ENCODE data around the gene IQCH.

- TF ChIP-seq POLR2A (IDR thresholded peaks at IDR 0.05): no peak
- no peak for TF ChIP-seq CTCF (IDR thresholded peaks at IDR 0.05)
- TF ChIP-seq POLR2AphosphoS5 (IDR thresholded peaks at IDR 0.05): no peak
These were observed 115.8 kb downstream of the IQCH start for GRCh38 chr15:67370206-67370954.

Data from transverse colon (tissue), 4 donors.